ENCODE measurements around the gene GAST.
A peak's percentile ranks its signal among the peaks of the same experiment; 100 is the strongest.

GAST gene

GRCh38 chr17:41737680-41738023, 25.5 kb downstream of the GAST start:
- TF ChIP-seq, protein P1, sequence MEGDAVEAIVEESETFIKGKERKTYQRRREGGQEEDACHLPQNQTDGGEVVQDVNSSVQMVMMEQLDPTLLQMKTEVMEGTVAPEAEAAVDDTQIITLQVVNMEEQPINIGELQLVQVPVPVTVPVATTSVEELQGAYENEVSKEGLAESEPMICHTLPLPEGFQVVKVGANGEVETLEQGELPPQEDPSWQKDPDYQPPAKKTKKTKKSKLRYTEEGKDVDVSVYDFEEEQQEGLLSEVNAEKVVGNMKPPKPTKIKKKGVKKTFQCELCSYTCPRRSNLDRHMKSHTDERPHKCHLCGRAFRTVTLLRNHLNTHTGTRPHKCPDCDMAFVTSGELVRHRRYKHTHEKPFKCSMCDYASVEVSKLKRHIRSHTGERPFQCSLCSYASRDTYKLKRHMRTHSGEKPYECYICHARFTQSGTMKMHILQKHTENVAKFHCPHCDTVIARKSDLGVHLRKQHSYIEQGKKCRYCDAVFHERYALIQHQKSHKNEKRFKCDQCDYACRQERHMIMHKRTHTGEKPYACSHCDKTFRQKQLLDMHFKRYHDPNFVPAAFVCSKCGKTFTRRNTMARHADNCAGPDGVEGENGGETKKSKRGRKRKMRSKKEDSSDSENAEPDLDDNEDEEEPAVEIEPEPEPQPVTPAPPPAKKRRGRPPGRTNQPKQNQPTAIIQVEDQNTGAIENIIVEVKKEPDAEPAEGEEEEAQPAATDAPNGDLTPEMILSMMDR (IDR thresholded peaks at IDR 0.05; ENCODE audit: low read depth, low read length, missing control alignments), result no peak
- no peak for DNase-seq (ENCODE audit: extremely low read depth, low read depth)
- H3K4me3 ChIP-seq (replicated peaks; ENCODE audit: low read depth, low read length), result no peak overlapping the region

DNA sequence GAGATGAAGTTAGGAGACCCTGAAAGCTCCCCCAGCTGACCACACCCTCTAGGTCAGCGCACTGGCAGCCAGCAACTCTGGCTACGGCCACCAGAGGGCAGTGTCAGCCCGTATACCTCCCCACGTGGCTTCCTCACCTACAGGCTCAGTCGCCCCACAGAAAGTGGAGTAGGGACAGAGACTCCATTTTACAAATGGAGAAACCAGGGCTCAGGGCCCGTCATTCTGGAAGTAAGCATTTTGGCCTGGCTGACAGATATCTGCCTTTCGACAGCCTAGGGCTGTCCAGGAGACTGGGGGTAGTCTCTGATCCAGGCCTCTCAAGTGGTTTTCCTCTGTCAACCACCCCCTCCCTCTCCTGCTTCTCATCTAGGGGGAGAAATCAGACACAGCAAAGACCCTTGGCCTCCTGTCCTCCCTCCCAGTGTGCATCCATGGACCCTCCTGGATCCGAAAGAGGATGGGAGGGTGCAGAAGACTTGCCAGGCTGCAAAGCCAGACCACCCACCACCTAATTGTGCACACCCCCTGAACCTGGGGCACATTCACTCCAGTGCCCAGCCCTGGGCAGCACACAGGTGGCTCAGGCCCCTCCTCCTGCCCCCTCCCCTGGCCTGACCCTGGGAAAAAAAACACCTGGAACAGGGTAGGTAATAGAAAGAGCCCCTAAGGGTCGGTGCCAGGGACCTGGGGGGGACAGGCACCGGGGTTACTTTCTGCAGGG, 26.1 kb downstream of the GAST start:
- TF ChIP-seq, protein P1 (IDR thresholded peaks at IDR 0.05; ENCODE audit: low read depth, low read length, missing control alignments), result peak; percentile 97
- DNase-seq (ENCODE audit: extremely low read depth, low read depth), result peak; percentile 73
- H3K4me3 ChIP-seq (replicated peaks; ENCODE audit: low read depth, low read length), result no peak overlapping the region

- H3K4me3 ChIP-seq (replicated peaks; ENCODE audit: low read depth, low read length), result no peak overlapping the region
- DNase-seq (ENCODE audit: extremely low read depth, low read depth), result no peak
- TF ChIP-seq, protein P1 (IDR thresholded peaks at IDR 0.05; ENCODE audit: low read depth, low read length, missing control alignments), result no peak
Measured at GRCh38 chr17:41738801-41739112, 26.6 kb downstream of the GAST start.

DNA sequence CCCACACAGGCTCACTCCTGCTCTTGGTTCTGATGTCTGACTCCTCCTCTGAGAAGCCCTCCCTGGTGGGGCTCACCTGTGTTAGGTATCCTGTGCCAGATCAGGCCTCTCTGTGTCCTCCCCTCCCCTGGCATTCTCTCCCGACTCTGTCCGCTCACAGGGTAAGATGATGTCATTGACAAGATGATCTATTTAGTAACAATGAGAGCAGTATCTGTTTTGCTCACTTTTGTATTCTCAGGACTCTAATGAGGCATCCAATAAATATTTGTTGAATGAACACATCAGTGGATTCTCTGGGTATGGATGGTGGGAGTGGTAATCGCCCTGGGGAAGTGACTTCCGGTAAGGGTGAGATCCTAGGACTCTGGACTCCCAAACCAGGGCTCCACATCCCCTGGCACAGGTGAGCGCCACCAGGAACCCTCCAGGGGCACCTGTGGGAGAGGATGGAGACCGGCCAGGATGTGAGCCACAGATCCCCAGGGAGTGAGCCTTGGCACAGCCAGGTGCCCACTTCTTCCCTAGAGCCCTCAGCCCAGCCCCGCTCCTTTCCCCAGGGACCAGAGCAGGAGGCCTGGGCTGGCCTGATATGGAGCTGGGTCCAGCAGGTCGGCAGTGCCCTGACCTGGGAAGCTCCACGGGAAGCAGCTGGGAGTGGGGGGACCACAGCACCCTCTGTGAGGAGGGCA, 27.7 kb downstream of the GAST start:
- no peak for DNase-seq (ENCODE audit: extremely low read depth, low read depth)
- TF ChIP-seq, protein P1 (IDR thresholded peaks at IDR 0.05; ENCODE audit: low read depth, low read length, missing control alignments), result no peak
- no peak overlapping the region for H3K4me3 ChIP-seq (replicated peaks; ENCODE audit: low read depth, low read length)

DNA sequence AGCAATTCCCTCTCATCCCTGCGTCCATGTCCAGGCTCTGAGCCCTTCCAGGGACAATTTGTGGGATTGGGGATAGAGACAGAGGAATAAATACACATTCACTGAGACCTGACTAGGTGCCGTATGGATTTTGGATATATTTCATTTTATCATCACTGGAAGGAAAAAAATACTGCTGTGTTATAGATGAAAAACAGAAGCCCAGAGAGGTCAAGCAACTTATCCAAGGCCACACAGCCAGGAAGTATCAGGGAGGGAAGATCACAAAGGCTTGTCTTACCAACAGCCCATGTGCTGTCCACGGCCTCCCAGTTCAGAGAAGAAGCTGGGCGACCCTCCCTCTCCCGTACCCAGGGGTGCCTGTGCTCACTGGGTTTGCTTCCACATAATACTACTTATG, 28.4 kb downstream of the GAST start:
- DNase-seq (ENCODE audit: extremely low read depth, low read depth), result no peak
- TF ChIP-seq, protein P1 (IDR thresholded peaks at IDR 0.05; ENCODE audit: low read depth, low read length, missing control alignments), result no peak
- H3K4me3 ChIP-seq (replicated peaks; ENCODE audit: low read depth, low read length), result no peak overlapping the region

- no peak overlapping the region for H3K4me3 ChIP-seq (replicated peaks; ENCODE audit: low read depth, low read length)
- TF ChIP-seq, protein P1 (IDR thresholded peaks at IDR 0.05; ENCODE audit: low read depth, low read length, missing control alignments), result no peak
- no peak for DNase-seq (ENCODE audit: extremely low read depth, low read depth)
Measured at GRCh38 chr17:41741709-41742108, 29.6 kb downstream of the GAST start.
